HUES6 (cell line): ENCODE measurements around the gene MFAP5.
A peak's percentile ranks its signal among the peaks of the same experiment; 100 is the strongest.
"Not testable (repeated sequence)": the region's sequence is repeated elsewhere in the genome, so short reads cannot be mapped to it uniquely, and the experiment has no call there.

ENCODE experiments used
- H3K27ac ChIP-seq: 2 replicates; pipeline ENCODE4 v1.7.0; 2013; ENCODE audit warnings: low read depth, mild to moderate bottlenecking, low read length, inconsistent platforms
- H3K27me3 ChIP-seq: 2 replicates; pipeline ENCODE4 v1.6.1; 2013; ENCODE audit warnings: low read length; ENCODE audit not compliant: control insufficient read depth, insufficient read depth
- H3K36me3 ChIP-seq: 2 replicates; pipeline ENCODE4 v1.6.1; 2013; ENCODE audit warnings: low read length; ENCODE audit not compliant: control insufficient read depth, insufficient read depth
- H3K4me1 ChIP-seq: 2 replicates; pipeline ENCODE4 v1.6.1; 2013; ENCODE audit warnings: low read length; ENCODE audit not compliant: control insufficient read depth, insufficient read depth
- H3K4me3 ChIP-seq: 2 replicates; pipeline ENCODE4 v1.5.1; 2013; ENCODE audit warnings: low read depth, low read length
- H3K9ac ChIP-seq: one replicate; pipeline ENCODE4 v1.6.1; 2013; ENCODE audit warnings: mild to moderate bottlenecking, low read length
- H3K9me3 ChIP-seq: 2 replicates; pipeline ENCODE4 v1.6.1; 2013; ENCODE audit warnings: low read depth, low read length; ENCODE audit not compliant: control insufficient read depth, insufficient read depth

MFAP5 gene

DNA sequence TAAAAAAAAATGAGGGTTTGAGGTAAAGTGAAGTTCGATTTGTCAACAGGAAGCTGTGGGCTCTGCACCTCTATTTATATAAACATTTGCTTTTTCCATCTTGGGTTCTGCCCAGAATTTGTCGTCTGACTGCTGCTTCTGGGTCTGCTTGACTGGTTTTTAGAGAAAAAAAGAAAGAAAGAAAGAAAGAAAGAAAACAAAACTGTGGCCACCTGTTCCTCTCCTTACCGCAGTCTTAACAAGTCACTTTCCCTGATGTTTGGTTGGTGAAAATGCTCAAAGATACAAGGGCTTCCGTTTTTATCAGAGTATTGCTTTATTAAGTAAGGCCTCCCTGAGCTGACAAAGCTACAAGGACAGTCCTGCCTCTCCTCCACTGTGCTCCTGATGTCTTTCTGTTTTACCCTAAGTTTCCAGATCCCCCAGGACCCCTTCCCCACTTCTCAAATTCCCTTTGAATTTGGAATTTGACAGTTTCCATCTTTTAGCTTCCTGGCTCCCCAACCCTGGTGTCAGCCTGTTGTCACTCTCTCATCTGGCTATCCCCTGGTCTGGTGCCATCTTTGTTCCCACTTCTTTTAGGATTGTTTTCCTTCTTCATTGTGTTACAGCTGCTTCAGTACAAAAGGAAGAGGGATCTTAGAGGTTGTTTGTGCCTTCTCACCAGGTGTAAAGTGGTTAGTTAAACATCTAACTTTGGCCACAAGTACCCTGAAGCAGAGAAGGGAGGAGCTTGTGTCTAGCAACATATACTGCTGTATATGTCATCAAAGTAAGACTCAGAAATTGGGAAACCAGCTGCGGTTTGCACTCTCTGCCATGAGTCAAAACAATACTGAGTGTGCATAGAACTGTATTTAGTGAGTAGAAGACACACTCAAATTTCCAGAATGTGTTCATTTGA is 18.0 kb downstream of the MFAP5 start:
- Histone ChIP-seq H3K4me1 (peaks cover 9% of the 10 kb centered on the region), H3K9ac (no peak overlapping the region), H3K36me3 (no peaks in the 10 kb centered on the region), H3K4me3 (no peak overlapping the region), H3K27ac (no peak overlapping the region), H3K9me3 (no peaks in the 10 kb centered on the region; the same call in 1 of the 2 replicates), H3K27me3 (no peaks in the 10 kb centered on the region)

DNA sequence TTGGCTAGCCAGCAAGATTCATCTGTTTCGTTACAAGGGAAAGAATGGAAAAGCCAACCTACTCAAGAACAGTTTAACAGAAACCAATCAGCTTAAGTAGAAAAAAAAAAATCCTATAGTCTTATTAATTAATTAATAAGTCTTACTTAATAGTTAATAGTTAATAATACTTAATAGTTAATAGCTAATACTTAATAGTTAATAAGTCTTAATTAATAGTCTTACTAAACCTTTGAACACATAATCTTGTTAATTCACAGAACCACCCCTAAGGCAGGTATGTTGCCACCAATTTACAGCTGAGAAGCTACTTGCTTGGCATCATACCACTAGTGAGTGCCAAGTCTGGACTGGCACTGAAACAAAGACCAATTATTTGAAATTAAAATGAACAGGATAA is 19.9 kb downstream of the MFAP5 start:
- H3K4me3 ChIP-seq: no peak overlapping the region
- no peak overlapping the region for H3K9ac ChIP-seq

DNA sequence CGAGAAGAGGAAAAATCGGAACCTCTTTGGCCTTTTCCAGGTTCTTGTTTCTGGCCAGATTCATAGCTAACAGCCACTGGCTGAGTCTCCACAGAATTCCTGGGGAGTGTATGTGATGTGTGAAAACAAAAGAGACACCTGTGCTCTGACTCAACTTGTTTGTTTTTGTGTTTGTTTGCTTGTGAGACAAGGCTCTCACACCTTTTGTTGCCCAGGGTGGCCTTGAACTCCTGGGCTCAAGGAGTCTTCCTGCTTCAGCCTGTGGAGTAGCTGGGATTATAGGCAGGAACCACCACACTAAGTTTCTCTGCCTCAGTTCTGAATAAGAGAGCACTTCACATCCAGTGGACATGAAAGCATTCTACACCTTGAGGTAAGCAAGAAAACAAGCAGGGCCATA is 22.7 kb downstream of the MFAP5 start:
- Histone ChIP-seq H3K36me3 (no peaks in the 10 kb centered on the region), H3K9ac (peak overlapping the region; percentile 45), H3K4me1 (peaks cover 48% of the 10 kb centered on the region), H3K4me3 (no peak overlapping the region), H3K27me3 (no peaks in the 10 kb centered on the region), H3K9me3 (no peaks in the 10 kb centered on the region; the same call in 1 of the 2 replicates), H3K27ac (peak overlapping the region; percentile 59; the same call in 1 of the 2 replicates)

More for the DNA sequence above, 19.9 kb downstream of the MFAP5 start:
- Histone ChIP-seq H3K36me3 (no peaks in the 10 kb centered on the region), H3K27ac (no peak overlapping the region), H3K4me1 (peaks cover 23% of the 10 kb centered on the region), H3K9me3 (no peaks in the 10 kb centered on the region; the same call in 1 of the 2 replicates), H3K27me3 (no peaks in the 10 kb centered on the region)

DNA sequence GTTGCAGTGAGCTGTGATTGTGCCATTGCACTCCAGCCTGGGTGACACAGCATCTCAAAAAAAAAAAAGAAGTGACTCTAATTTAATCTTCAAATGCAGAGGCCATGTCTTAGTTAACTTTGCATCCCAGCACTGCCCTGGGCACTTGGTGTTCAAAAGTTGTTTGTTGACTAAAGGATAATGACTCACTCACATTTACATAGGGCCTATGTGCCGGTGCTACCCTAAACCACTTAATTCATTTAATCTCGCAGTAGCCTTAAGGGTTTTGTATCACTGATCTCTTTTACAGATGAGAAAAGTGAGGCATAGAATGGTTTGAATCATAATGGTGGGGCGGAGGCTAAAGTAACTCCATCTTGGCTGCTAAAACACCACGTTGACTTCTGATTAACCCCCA is 23.7 kb downstream of the MFAP5 start:
- Histone ChIP-seq H3K27ac (peak overlapping the region; percentile 59; the same call in 1 of the 2 replicates), H3K9ac (peak overlapping the region; percentile 45), H3K27me3 (no peaks in the 10 kb centered on the region), H3K4me1 (peaks cover 47% of the 10 kb centered on the region), H3K4me3 (no peak overlapping the region), H3K9me3 (no peaks in the 10 kb centered on the region; the same call in 1 of the 2 replicates), H3K36me3 (no peaks in the 10 kb centered on the region; the same call in 1 of the 2 replicates)

DNA sequence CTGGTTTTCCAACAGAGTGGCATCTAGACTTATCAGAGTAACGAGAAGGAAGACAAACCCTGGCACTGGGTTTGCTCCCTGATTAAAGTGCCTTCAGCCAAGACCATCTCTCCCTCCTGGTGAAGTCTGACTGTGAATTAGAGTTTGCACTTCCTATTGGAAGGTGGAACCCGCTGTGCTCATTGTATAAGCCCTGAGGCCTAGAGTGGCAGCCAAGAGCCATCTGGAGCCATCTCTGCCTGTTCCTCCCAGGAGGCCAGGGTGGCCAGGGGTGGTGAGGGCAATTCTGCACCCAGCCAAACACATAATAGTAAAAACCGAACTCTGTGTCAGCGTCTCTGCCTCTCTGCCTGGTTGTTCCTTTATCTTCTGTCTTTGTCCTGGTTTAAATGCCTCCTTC is 25.0 kb downstream of the MFAP5 start:
- H3K4me1 ChIP-seq: peaks cover 47% of the 10 kb centered on the region
- H3K36me3 ChIP-seq: no peaks in the 10 kb centered on the region; the same call in 1 of the 2 replicates
- peaks cover 3% of the 10 kb centered on the region; the same call in 1 of the 2 replicates for H3K9me3 ChIP-seq
- H3K27me3 ChIP-seq: no peaks in the 10 kb centered on the region
- peak overlapping the region; percentile 91 for H3K9ac ChIP-seq
- H3K27ac ChIP-seq: peak overlapping the region; percentile 97; the same call in 1 of the 2 replicates
- no peak overlapping the region for H3K4me3 ChIP-seq

DNA sequence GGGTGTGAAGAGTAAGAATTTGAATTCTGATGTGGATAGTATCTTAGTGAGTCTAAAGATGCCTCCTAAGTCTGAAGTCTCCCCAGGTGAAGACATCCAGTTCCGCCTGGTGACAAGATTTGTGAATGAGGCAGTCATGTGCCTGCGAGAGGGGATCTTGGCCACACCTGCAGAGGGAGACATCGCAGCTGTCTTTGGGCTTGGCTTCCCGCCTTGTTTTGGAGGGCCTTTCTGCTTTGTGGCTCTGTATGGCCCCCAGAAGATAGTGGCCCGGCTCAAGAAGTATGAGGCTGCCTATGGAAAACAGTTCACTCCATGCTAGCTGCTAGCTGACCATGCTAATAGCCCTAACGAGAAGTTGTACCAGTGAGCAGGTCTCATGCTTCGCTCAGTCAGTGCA is 25.4 kb downstream of the MFAP5 start:
- Histone ChIP-seq H3K27ac (peak overlapping the region; percentile 97; the same call in 1 of the 2 replicates), H3K9me3 (peaks cover 3% of the 10 kb centered on the region; the same call in 1 of the 2 replicates), H3K4me1 (peaks cover 47% of the 10 kb centered on the region), H3K36me3 (no peaks in the 10 kb centered on the region; the same call in 1 of the 2 replicates), H3K9ac (peak overlapping the region; percentile 91), H3K27me3 (no peaks in the 10 kb centered on the region), H3K4me3 (no peak overlapping the region)

DNA sequence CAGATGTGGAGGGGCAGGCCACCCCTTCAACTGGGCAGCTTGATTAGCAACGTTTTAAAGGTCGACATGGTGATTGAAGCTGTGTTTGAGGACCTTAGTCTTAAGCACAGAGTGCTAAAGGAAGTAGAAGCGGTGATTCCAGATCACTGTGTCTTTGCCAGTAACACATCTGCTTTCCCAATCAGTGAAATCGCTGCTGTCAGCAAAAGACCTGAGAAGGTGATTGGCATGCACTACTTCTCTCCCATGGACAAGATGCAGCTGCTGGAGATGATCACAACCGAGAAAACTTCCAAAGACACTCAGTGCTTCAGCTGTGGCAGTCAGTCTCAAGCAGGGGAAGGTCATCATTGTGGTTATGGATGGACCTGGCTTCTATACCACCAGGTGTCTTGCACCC is 26.0 kb downstream of the MFAP5 start:
- H3K27ac ChIP-seq: peak overlapping the region; percentile 97
- no peaks in the 10 kb centered on the region for H3K27me3 ChIP-seq
- no peaks in the 10 kb centered on the region; the same call in 1 of the 2 replicates for H3K36me3 ChIP-seq
- peaks cover 3% of the 10 kb centered on the region; the same call in 1 of the 2 replicates for H3K9me3 ChIP-seq
- H3K4me3 ChIP-seq: peak overlapping the region; percentile 6; the same call in 1 of the 2 replicates
- H3K9ac ChIP-seq: peak overlapping the region; percentile 91
- H3K4me1 ChIP-seq: peaks cover 47% of the 10 kb centered on the region

DNA sequence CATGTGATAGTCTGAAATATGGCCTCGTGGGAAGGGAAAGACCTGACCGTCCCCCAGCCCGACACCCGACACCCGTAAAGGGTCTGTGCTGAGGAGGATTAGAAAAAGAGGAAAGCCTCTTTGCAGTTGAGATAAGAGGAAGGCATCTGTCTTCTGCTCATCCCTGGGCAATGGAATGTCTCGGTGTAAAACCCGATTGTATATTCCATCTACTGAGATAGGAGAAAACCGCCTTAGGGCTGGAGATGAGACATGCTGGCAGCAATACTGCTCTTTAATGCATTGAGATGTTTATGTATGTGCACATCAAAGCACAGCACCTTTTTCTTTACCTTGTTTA is 26.6 kb downstream of the MFAP5 start:
- H3K9me3 ChIP-seq, H3K27me3 ChIP-seq, H3K36me3 ChIP-seq: not testable (repeated sequence)
- Histone ChIP-seq H3K27ac (peak overlapping the region; percentile 97; the same call in 1 of the 2 replicates), H3K9ac (peak overlapping the region; percentile 91), H3K4me3 (0 out of 2 replicates have a peak overlapping the region, but pooled peaks have one; percentile 13), H3K4me1 (peaks cover 47% of the 10 kb centered on the region)

DNA sequence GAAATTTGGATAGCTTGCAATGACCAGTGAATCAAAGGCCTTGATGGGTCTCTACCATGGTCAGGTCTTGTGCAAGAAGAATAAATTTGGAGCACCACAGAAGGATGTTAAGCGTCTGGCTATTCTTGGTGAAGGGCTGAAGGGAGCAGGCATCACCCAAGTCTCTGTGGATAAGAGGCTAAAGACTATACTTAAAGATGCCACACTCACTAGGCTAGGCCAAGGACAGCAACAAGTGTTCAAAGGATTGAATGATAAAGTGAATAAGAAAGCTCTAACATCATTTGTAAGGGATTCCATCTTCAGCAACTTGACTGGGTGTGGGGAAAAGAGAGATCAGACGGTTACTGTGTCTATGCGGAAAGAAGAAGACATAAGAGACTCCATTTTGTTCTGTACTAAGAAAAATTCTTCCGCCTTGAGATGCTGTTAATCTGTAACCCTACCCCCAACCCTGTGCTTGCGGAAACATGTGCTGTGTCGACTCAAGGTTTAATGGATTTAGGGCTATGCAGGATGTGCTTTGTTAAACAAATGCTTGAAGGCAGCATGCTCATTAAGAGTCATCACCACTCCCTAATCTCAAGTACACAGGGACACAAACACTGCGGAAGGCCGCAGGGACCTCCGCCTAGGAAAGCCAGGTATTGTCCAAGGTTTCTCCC is 27.2 kb downstream of the MFAP5 start:
- Histone ChIP-seq H3K4me1 (peaks cover 47% of the 10 kb centered on the region), H3K27ac (peak overlapping the region; percentile 97), H3K4me3 (peak overlapping the region; percentile 13; the same call in 1 of the 2 replicates), H3K9ac (peak overlapping the region; percentile 91)
- not testable (repeated sequence) for H3K27me3 ChIP-seq, H3K9me3 ChIP-seq, H3K36me3 ChIP-seq

DNA sequence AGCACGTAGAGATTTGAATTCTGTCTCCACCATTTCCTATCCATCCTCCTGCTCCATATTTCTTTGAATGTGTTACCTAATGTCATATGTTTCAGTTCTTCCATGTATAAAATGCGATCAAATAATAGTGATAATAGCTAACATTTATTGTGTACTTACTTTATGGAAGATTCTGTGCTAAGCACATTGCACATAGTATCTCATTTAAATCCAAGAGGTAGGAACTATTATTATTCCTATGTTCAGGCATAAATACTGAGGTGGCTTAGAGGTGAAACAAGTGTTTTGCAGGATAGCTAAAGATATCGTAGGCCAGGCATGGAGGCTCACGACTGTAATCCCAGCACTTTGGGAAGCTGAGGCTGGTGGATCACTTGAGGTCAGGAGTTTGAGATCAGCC is 32.5 kb downstream of the MFAP5 start:
- no peak overlapping the region for H3K9ac ChIP-seq
- peaks cover 7% of the 10 kb centered on the region; the same call in 1 of the 2 replicates for H3K9me3 ChIP-seq
- H3K27ac ChIP-seq: no peak overlapping the region
- no peaks in the 10 kb centered on the region for H3K27me3 ChIP-seq
- no peaks in the 10 kb centered on the region; the same call in 1 of the 2 replicates for H3K36me3 ChIP-seq
- peaks cover 6% of the 10 kb centered on the region for H3K4me1 ChIP-seq
- no peak overlapping the region for H3K4me3 ChIP-seq
